GM21367 (cell line): ENCODE data around the gene CAPZA2.
"Not testable (repeated sequence)": the region's sequence is repeated elsewhere in the genome, so short reads cannot be mapped to it uniquely, and the experiment has no call there.

ENCODE experiments used
- ATAC-seq: cut with Tn5 transposase; IDR thresholded peaks from one replicate; pipeline ENCODE4 v1.9.1; 2021; ENCODE audit not compliant: unreplicated experiment

The CAPZA2 gene

GRCh38 chr7:116953372-116953905, 91.1 kb downstream of the CAPZA2 start, which contains the start of gene ST7:
Gene ST7, plus strand, starts transcription at chr7:116953501. Its CDS starts 40 bp downstream, at chr7:116953541.
- ATAC-seq: peak; percentile 29

- ATAC-seq: peak; percentile 9
These were observed 91.8 kb downstream of the CAPZA2 start for GRCh38 chr7:116953906-116954838.

GRCh38 chr7:116955340-116955739, 93.0 kb downstream of the CAPZA2 start:
- ATAC-seq: no peak

- peak; percentile 72 for ATAC-seq
These were observed 93.6 kb downstream of the CAPZA2 start for GRCh38 chr7:116955801-116956476.

- ATAC-seq: no peak
These were observed 94.1 kb downstream of the CAPZA2 start for GRCh38 chr7:116956477-116956804.

GRCh38 chr7:116957874-116958273, 95.5 kb downstream of the CAPZA2 start:
- ATAC-seq: peak; percentile 34

GRCh38 chr7:116961966-116962673, 99.7 kb downstream of the CAPZA2 start:
- not testable (repeated sequence) for ATAC-seq

- ATAC-seq: no peak
These were observed 100.8 kb downstream of the CAPZA2 start for GRCh38 chr7:116963234-116963633.

- no peak for ATAC-seq
These were observed 104.2 kb downstream of the CAPZA2 start for GRCh38 chr7:116966601-116967000.

GRCh38 chr7:116967254-116967922, 105.0 kb downstream of the CAPZA2 start:
- ATAC-seq: no peak

GRCh38 chr7:116967983-116968382, 105.6 kb downstream of the CAPZA2 start:
- no peak for ATAC-seq

GRCh38 chr7:116968631-116969030, 106.2 kb downstream of the CAPZA2 start:
- no peak for ATAC-seq

- ATAC-seq: no peak
These were observed 107.0 kb downstream of the CAPZA2 start for GRCh38 chr7:116969371-116969902.

- ATAC-seq: peak; percentile 40
These were observed 108.0 kb downstream of the CAPZA2 start for GRCh38 chr7:116970238-116970910.

GRCh38 chr7:116971153-116971552, 108.8 kb downstream of the CAPZA2 start:
- not testable (repeated sequence) for ATAC-seq
